Measurements from ENCODE around the gene MEGF10.

The MEGF10 gene

DNA sequence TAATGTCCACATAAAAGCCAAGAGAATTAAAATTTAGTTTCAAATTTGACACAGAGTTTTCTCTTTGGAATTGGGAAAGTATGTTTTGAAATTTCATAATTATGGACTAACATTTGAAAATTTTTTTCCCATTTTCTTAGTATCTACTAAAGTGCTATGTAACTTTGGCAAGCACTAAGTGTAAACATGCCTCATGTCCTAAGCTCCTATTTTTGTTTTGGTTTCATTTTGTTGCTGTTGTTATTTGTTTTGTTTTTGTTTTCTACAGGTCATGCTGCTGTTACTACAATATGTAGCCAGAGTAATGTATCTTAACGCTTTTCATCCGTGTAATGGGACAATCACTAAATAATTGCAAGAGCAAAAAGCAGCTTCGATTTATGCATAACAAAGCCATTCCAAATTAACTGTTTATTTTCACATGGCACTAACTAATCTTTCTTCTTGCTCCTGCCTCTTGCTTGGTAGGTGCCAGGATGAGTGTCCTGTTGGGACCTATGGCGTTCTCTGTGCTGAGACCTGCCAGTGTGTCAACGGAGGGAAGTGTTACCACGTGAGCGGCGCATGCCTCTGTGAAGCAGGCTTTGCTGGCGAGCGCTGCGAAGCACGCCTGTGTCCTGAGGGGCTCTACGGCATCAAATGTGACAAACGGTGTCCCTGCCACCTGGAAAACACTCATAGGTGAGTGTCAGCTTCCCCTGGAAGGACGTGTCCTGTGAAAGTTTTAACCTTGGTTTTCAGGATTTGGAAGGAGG is 119.5 kb downstream of the MEGF10 start:
- H3K4me2 ChIP-seq (ENCODE audit: low read length, poor library complexity, severe bottlenecking): no peak overlapping the region
- no peak for DNase-seq
- H3K9ac ChIP-seq (ENCODE audit: low read length): peak overlapping the region; percentile 30
- peak overlapping the region in 1 of 2 experiments; percentile 48 for H3K4me3 ChIP-seq (ENCODE audit: insufficient read depth in 1 of 2, low read depth in 1 of 2, low read length in 2 of 2)
- no peak overlapping the region for H3K27ac ChIP-seq (ENCODE audit: low read length, poor library complexity, severe bottlenecking)
- no peak overlapping the region for H2AFZ ChIP-seq (ENCODE audit: low read depth, low read length)
- no peaks in the 10 kb centered on the region for H3K9me3 ChIP-seq (ENCODE audit: control insufficient read depth, low read length)
- H4K91ac ChIP-seq (ENCODE audit: low read length): peak overlapping the region; percentile 9
- H2AK5ac ChIP-seq (ENCODE audit: low read length, severe bottlenecking): no peak overlapping the region
- H4K8ac ChIP-seq (ENCODE audit: low read length): peak overlapping the region; percentile 83
- 86% methylated on average over 15 of the region's 15 CpGs for WGBS
- no peak overlapping the region for H2BK120ac ChIP-seq (ENCODE audit: low read depth, low read length)
- H3K36me3 ChIP-seq (ENCODE audit: control insufficient read depth in 1 of 2, insufficient read depth in 2 of 2, low read depth in 1 of 2, low read length in 2 of 2): no peaks in the 10 kb centered on the region
- no peak overlapping the region for H3K18ac ChIP-seq (ENCODE audit: low read depth in 1 of 2, low read length in 2 of 2)
- H3K79me1 ChIP-seq (replicated peaks; ENCODE audit: low read length, poor library complexity, severe bottlenecking): no peaks in the 10 kb centered on the region
- no peaks in the 10 kb centered on the region for H3K27me3 ChIP-seq (ENCODE audit: control insufficient read depth in 1 of 2, insufficient read depth in 1 of 2, low read length in 2 of 2)
- H2BK12ac ChIP-seq (ENCODE audit: low read length in 2 of 2): no peak overlapping the region
- no peak overlapping the region for H3K14ac ChIP-seq (ENCODE audit: low read length in 2 of 2)
- no peak overlapping the region for H3K23ac ChIP-seq (ENCODE audit: low read length in 2 of 2)
- no peak overlapping the region for H2BK15ac ChIP-seq (ENCODE audit: low read depth, poor library complexity, severe bottlenecking)
- no peaks in the 10 kb centered on the region for H3K4me1 ChIP-seq (ENCODE audit: control insufficient read depth, insufficient read depth, low read depth, low read length)
- no peak overlapping the region for H2BK5ac ChIP-seq (ENCODE audit: low read depth, low read length, poor library complexity, severe bottlenecking)
- no peak overlapping the region for H3K4ac ChIP-seq (ENCODE audit: low read depth in 1 of 2, low read length in 2 of 2)

DNA sequence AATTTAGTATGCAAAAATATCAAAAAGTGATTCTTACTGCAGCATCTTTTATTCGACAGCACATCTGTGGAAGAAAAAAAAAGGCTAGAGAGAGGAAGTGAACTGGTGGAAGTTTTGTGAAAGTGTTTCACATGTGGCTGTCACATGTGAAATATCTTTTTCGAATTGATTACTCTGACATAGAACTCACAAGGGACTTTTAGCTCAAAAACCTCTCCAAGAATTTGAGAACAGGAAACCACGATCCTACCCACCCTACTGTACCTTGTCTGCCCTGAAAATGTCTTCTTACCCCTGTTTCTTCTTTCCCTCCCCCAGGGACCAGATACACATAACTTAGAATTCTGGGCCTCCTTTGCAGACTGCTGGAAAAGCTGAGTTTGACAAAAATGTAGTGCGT is 120.4 kb downstream of the MEGF10 start:
- Histone ChIP-seq H2AFZ (ENCODE audit: low read depth, low read length) (no peak overlapping the region), H3K4me3 (ENCODE audit: insufficient read depth in 1 of 2, low read depth in 1 of 2, low read length in 2 of 2) (no peak overlapping the region), H2BK12ac (ENCODE audit: low read length in 2 of 2) (no peak overlapping the region), H3K4me1 (ENCODE audit: control insufficient read depth, insufficient read depth, low read depth, low read length) (no peaks in the 10 kb centered on the region), H2BK120ac (ENCODE audit: low read depth, low read length) (no peak overlapping the region), H2AK5ac (ENCODE audit: low read length, severe bottlenecking) (no peak overlapping the region), H3K14ac (ENCODE audit: low read length in 2 of 2) (no peak overlapping the region), H3K79me1 (replicated peaks; ENCODE audit: low read length, poor library complexity, severe bottlenecking) (no peaks in the 10 kb centered on the region), H4K91ac (ENCODE audit: low read length) (no peak overlapping the region), H3K9ac (ENCODE audit: low read length) (no peak overlapping the region), H3K23ac (ENCODE audit: low read length in 2 of 2) (no peak overlapping the region), H3K18ac (ENCODE audit: low read depth in 1 of 2, low read length in 2 of 2) (no peak overlapping the region), H4K8ac (ENCODE audit: low read length) (no peak overlapping the region), H3K36me3 (ENCODE audit: control insufficient read depth in 1 of 2, insufficient read depth in 2 of 2, low read depth in 1 of 2, low read length in 2 of 2) (no peaks in the 10 kb centered on the region), H2BK5ac (ENCODE audit: low read depth, low read length, poor library complexity, severe bottlenecking) (no peak overlapping the region), H3K4me2 (ENCODE audit: low read length, poor library complexity, severe bottlenecking) (no peak overlapping the region), H3K27me3 (ENCODE audit: control insufficient read depth in 1 of 2, insufficient read depth in 1 of 2, low read length in 2 of 2) (no peaks in the 10 kb centered on the region), H3K4ac (ENCODE audit: low read depth in 1 of 2, low read length in 2 of 2) (no peak overlapping the region), H3K9me3 (ENCODE audit: control insufficient read depth, low read length) (no peaks in the 10 kb centered on the region), H2BK15ac (ENCODE audit: low read depth, poor library complexity, severe bottlenecking) (no peak overlapping the region), H3K27ac (ENCODE audit: low read length, poor library complexity, severe bottlenecking) (no peak overlapping the region)
- DNase-seq: no peak
- WGBS: 75% methylated on average over 4 of the region's 4 CpGs

DNA sequence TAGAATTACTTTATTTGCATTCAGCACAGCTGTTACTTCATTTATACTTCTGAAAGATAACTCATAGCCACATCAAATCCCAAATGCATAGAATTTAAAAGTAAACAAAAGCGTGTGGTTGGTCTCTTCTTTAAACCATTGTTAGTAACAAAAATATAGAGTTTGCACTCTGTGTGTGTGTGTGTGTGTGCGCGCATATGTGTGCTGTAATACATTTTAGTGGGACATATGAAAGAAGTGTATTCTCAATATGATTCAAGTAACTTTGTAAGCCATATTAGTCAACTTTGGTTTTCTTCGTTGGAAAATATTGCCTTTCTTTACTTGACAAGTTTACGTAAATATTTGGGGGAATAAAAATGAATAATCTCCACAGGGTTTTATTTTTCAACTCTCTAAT is 120.8 kb downstream of the MEGF10 start:
- H3K4ac ChIP-seq (ENCODE audit: low read depth in 1 of 2, low read length in 2 of 2): no peak overlapping the region
- H3K23ac ChIP-seq (ENCODE audit: low read length in 2 of 2): no peak overlapping the region
- H3K18ac ChIP-seq (ENCODE audit: low read depth in 1 of 2, low read length in 2 of 2): no peak overlapping the region
- no peak overlapping the region for H2BK5ac ChIP-seq (ENCODE audit: low read depth, low read length, poor library complexity, severe bottlenecking)
- H3K4me2 ChIP-seq (ENCODE audit: low read length, poor library complexity, severe bottlenecking): no peak overlapping the region
- H3K14ac ChIP-seq (ENCODE audit: low read length in 2 of 2): no peak overlapping the region
- H4K8ac ChIP-seq (ENCODE audit: low read length): no peak overlapping the region
- no peaks in the 10 kb centered on the region for H3K4me1 ChIP-seq (ENCODE audit: control insufficient read depth, insufficient read depth, low read depth, low read length)
- H4K91ac ChIP-seq (ENCODE audit: low read length): no peak overlapping the region
- H3K4me3 ChIP-seq (ENCODE audit: insufficient read depth in 1 of 2, low read depth in 1 of 2, low read length in 2 of 2): no peak overlapping the region
- 85% methylated on average over 4 of the region's 5 CpGs for WGBS
- no peak for DNase-seq
- H2AK5ac ChIP-seq (ENCODE audit: low read length, severe bottlenecking): no peak overlapping the region
- H3K36me3 ChIP-seq (ENCODE audit: control insufficient read depth in 1 of 2, insufficient read depth in 2 of 2, low read depth in 1 of 2, low read length in 2 of 2): no peaks in the 10 kb centered on the region
- no peak overlapping the region for H2BK12ac ChIP-seq (ENCODE audit: low read length in 2 of 2)
- H2AFZ ChIP-seq (ENCODE audit: low read depth, low read length): no peak overlapping the region
- H3K79me1 ChIP-seq (replicated peaks; ENCODE audit: low read length, poor library complexity, severe bottlenecking): no peaks in the 10 kb centered on the region
- H3K27me3 ChIP-seq (ENCODE audit: control insufficient read depth in 1 of 2, insufficient read depth in 1 of 2, low read length in 2 of 2): no peaks in the 10 kb centered on the region
- no peak overlapping the region for H2BK15ac ChIP-seq (ENCODE audit: low read depth, poor library complexity, severe bottlenecking)
- no peaks in the 10 kb centered on the region for H3K9me3 ChIP-seq (ENCODE audit: control insufficient read depth, low read length)
- H3K27ac ChIP-seq (ENCODE audit: low read length, poor library complexity, severe bottlenecking): no peak overlapping the region
- no peak overlapping the region for H3K9ac ChIP-seq (ENCODE audit: low read length)
- no peak overlapping the region for H2BK120ac ChIP-seq (ENCODE audit: low read depth, low read length)

DNA sequence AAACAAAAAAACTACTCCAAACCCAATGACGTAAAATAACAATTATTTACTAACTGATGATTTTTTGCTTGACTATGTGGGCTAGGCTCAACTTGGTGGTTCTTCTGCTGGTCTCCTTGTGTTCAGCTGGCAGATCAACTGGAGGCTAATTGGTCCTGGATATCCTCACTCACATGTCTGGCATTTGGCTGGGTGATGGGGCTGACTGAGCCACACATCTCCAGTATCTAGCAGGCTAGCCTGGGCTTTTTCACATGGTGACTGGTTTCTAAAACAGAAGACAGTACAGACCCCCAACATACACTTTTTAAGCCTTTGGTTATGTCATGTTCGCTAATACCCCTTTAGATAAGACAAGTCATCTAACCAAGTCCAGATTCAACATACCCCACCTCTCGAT is 122.1 kb downstream of the MEGF10 start:
- Histone ChIP-seq H3K4me1 (ENCODE audit: control insufficient read depth, insufficient read depth, low read depth, low read length) (no peaks in the 10 kb centered on the region), H2BK5ac (ENCODE audit: low read depth, low read length, poor library complexity, severe bottlenecking) (no peak overlapping the region), H2BK120ac (ENCODE audit: low read depth, low read length) (no peak overlapping the region), H3K14ac (ENCODE audit: low read length in 2 of 2) (peak overlapping the region in 1 of 2 experiments; percentile 79), H3K4me2 (ENCODE audit: low read length, poor library complexity, severe bottlenecking) (no peak overlapping the region), H3K4me3 (ENCODE audit: insufficient read depth in 1 of 2, low read depth in 1 of 2, low read length in 2 of 2) (no peak overlapping the region), H2BK15ac (ENCODE audit: low read depth, poor library complexity, severe bottlenecking) (no peak overlapping the region), H3K4ac (ENCODE audit: low read depth in 1 of 2, low read length in 2 of 2) (no peak overlapping the region), H3K27me3 (ENCODE audit: control insufficient read depth in 1 of 2, insufficient read depth in 1 of 2, low read length in 2 of 2) (no peaks in the 10 kb centered on the region), H3K9me3 (ENCODE audit: control insufficient read depth, low read length) (no peaks in the 10 kb centered on the region), H3K36me3 (ENCODE audit: control insufficient read depth in 1 of 2, insufficient read depth in 2 of 2, low read depth in 1 of 2, low read length in 2 of 2) (no peaks in the 10 kb centered on the region), H2BK12ac (ENCODE audit: low read length in 2 of 2) (no peak overlapping the region), H2AFZ (ENCODE audit: low read depth, low read length) (no peak overlapping the region), H3K23ac (ENCODE audit: low read length in 2 of 2) (no peak overlapping the region), H3K9ac (ENCODE audit: low read length) (no peak overlapping the region), H4K8ac (ENCODE audit: low read length) (no peak overlapping the region), H3K18ac (ENCODE audit: low read depth in 1 of 2, low read length in 2 of 2) (no peak overlapping the region), H3K79me1 (replicated peaks; ENCODE audit: low read length, poor library complexity, severe bottlenecking) (no peaks in the 10 kb centered on the region), H2AK5ac (ENCODE audit: low read length, severe bottlenecking) (no peak overlapping the region), H3K27ac (ENCODE audit: low read length, poor library complexity, severe bottlenecking) (no peak overlapping the region), H4K91ac (ENCODE audit: low read length) (no peak overlapping the region)
- no peak for DNase-seq
- 100% methylated on average over 1 of the region's 3 CpGs for WGBS
